ENCODE results near the gene EFL1. TPM values are rescaled to one million over a fixed set of nuclear protein-coding genes. Genes with fewer than 3 reads are reported as not detected.

EFL1 gene
- total and polyA plus RNA-seq, 10 of the 15 experiments (the other 5 are each of a cell fraction or from before 2014, with no cell fraction given): 6.2 to 42.3 (median 24.7) TPM

DNA sequence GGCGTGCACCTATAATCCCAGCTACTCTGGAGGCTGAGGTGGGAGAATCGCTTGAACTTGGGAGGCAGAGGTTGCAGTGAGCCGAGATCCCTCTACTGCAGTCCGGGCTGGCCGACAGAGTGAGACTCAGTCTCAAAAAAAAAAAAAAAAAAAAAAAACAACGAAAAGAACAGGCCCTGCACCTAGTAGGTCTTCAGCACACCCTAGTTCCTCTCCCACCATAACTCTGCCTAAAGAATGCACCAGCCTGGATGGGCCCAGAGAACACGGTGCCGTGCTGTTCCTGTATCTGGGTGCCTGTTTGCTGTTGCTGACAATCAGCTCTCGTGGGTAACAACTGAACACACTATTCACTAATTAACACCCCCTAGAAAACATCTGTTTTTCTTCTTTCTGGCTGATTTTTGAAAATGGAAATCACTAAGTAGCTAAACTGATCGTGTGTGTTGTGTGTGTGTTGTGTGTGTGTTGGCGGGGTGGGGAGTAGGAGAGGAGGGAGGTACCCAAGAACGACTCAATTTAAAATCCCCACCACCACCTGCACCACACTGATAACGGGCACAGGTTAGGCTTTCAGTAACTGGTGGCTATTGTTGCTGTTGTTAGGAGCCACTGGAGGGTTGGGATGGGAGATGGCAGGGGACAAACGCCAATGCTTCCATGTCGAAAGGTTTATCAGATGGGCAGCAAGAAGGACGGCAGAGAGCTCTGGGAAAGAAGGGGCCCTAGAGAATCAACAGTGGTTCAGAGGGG, 176.1 kb downstream of the EFL1 start:
- no peaks in the 10 kb centered on the region for H3K9me3 ChIP-seq (replicated peaks; ENCODE audit: control insufficient read depth, insufficient read depth, low read length)
- WGBS (ENCODE audit: insufficient coverage, insufficient replicate concordance, low lambda C conversion rate, missing lambda C conversion rate): 26% methylated on average over 14 of the region's 16 CpGs
- ChIA-PET POLR2A (no interaction called here), SMC1A (ENCODE audit: uncharacterized antibody, unreplicated experiment) (interaction anchor here (0.7 kb wide), 1 partner anchor 9 kb away, joined by 3 read pairs; no protein-coding TSS in a partner anchor), CTCF (no interaction called here), RAD21 (ENCODE audit: unreplicated experiment) (no interaction called here)
- H3K27me3 ChIP-seq (replicated peaks in 1 of 2; ENCODE audit: control insufficient read depth in 2 of 2, insufficient read depth in 2 of 2, low read length in 1 of 2): no peaks in the 10 kb centered on the region; a peak in 2 of 4 replicates
- H3K4me3 ChIP-seq: no peak overlapping the region
- no peaks in the 10 kb centered on the region for H4K20me1 ChIP-seq (ENCODE audit: control insufficient read depth, insufficient read depth)
- FAIRE-seq (no peak), DNase-seq (ENCODE audit: low read depth, low spot score) (no peak), ATAC-seq (no peak)
- H3K4me1 ChIP-seq (ENCODE audit: control insufficient read depth, insufficient read depth, low read length): no peaks in the 10 kb centered on the region; the same call in 1 of the 2 replicates
- BruUV-seq (replicated peaks): no TSS peak
- in situ Hi-C loops (cut with MboI): no loop called here
- H3K4me2 ChIP-seq (ENCODE audit: control insufficient read depth, insufficient read depth): no peak overlapping the region
- no peaks in the 10 kb centered on the region for H3K79me2 ChIP-seq (ENCODE audit: control insufficient read depth, insufficient read depth, low read length)
- H3K27ac ChIP-seq (ENCODE audit: control insufficient read depth, insufficient read depth): no peak overlapping the region
- intact Hi-C loops (cut with micrococcal nuclease; ENCODE audit: unreplicated experiment): no loop called here
- no peak overlapping the region for H3K9ac ChIP-seq (ENCODE audit: control insufficient read depth, insufficient read depth, low read length)
- H3K36me3 ChIP-seq (ENCODE audit: control insufficient read depth in 2 of 2, insufficient read depth in 2 of 2, low read length in 1 of 2): no peaks in the 10 kb centered on the region
- TF ChIP-seq SPI1 (IDR thresholded peaks at IDR 0.05; ENCODE audit: borderline replicate concordance, insufficient read depth, low read depth, low read length): no peak
- TF ChIP-seq TCF3 (IDR thresholded peaks at IDR 0.05; ENCODE audit: borderline replicate concordance, insufficient read depth, low read depth, low read length): no peak
- TF ChIP-seq TCF7 (IDR thresholded peaks at IDR 0.05; ENCODE audit: borderline replicate concordance): no peak
- TF ChIP-seq KLF5 (IDR thresholded peaks at IDR 0.05; ENCODE audit: partially characterized antibody): no peak
- TF ChIP-seq EGR1 (IDR thresholded peaks at IDR 0.05; ENCODE audit: borderline replicate concordance in 1 of 2, low read depth in 2 of 2, low read length in 2 of 2): no peak
- no peak for TF ChIP-seq RB1 (IDR thresholded peaks at IDR 0.05; ENCODE audit: borderline replicate concordance)
- no peak for TF ChIP-seq YBX1 (IDR thresholded peaks at IDR 0.05)
- no peak for TF ChIP-seq ZBED1 (IDR thresholded peaks at IDR 0.05; ENCODE audit: borderline replicate concordance)
- TF ChIP-seq JUNB (IDR thresholded peaks at IDR 0.05): no peak
- TF ChIP-seq HDAC6 (IDR thresholded peaks at IDR 0.05; ENCODE audit: unreplicated experiment): no peak
- no peak for TF ChIP-seq SMARCA5 (IDR thresholded peaks at IDR 0.05)
- no peak for TF ChIP-seq RAD21 (IDR thresholded peaks at IDR 0.05; ENCODE audit: insufficient read depth, low read depth, low read length)
- no peak for TF ChIP-seq BACH1 (IDR thresholded peaks at IDR 0.05; ENCODE audit: borderline replicate concordance)
- TF ChIP-seq CHD4 (IDR thresholded peaks at IDR 0.05): no peak
- TF ChIP-seq NFXL1 (IDR thresholded peaks at IDR 0.05; ENCODE audit: borderline replicate concordance): no peak
- no peak for TF ChIP-seq CHD2 (IDR thresholded peaks at IDR 0.05; ENCODE audit: borderline replicate concordance, low read depth, low read length)
- TF ChIP-seq ZNF274 (IDR thresholded peaks at IDR 0.05; ENCODE audit: insufficient read depth, insufficient read length): no peak
- H2AFZ ChIP-seq (ENCODE audit: control insufficient read depth, low read depth, low read length): no peak overlapping the region

All from GM12878 (cell line).